GM12878 (cell line): ENCODE data around the gene CCR3. TPM values are rescaled to one million over a fixed set of nuclear protein-coding genes. Genes with fewer than 3 reads are reported as not detected.

ENCODE experiments used
- BCL3 ChIP-seq: IDR thresholded peaks from 2 replicates; pipeline ENCODE4 v1.6.1; 2011; ENCODE audit warnings: borderline replicate concordance, low read depth, mild to moderate bottlenecking, moderate library complexity, low read length; ENCODE audit not compliant: insufficient read depth, poor library complexity, severe bottlenecking
- CBX5 ChIP-seq: sonication (generic); IDR thresholded peaks from 2 replicates; pipeline ENCODE4 v1.6.1; 2016; ENCODE audit warnings: low read depth, moderate library complexity, mild to moderate bottlenecking, inconsistent platforms
- FOS ChIP-seq: IDR thresholded peaks from 3 replicates; pipeline ENCODE4 v1.6.1; 2011; ENCODE audit warnings: borderline replicate concordance; ENCODE audit not compliant: insufficient read length; ENCODE audit errors: extremely low read depth
- HDGF ChIP-seq: fragments of 450-650 bp; IDR thresholded peaks from 2 replicates; pipeline ENCODE4 v1.6.1; 2016; ENCODE audit warnings: antibody characterized with exemption
- NRF1 ChIP-seq: conservative IDR thresholded peaks from 2 replicates; pipeline ENCODE4 v1.6.1; 2011; ENCODE audit warnings: mild to moderate bottlenecking, low read depth, low read length, improper control_type of control experiment
- REST ChIP-seq: IDR thresholded peaks from 2 replicates; pipeline ENCODE4 v1.6.1; 2012; ENCODE audit warnings: mild to moderate bottlenecking, low read depth, low read length
- ZNF217 ChIP-seq: fragments of 450-650 bp; IDR thresholded peaks from 2 replicates; pipeline ENCODE4 v1.6.1; 2017; ENCODE audit warnings: antibody characterized with exemption, mild to moderate bottlenecking
- ZNF622 ChIP-seq: fragments of 450-650 bp; IDR thresholded peaks from 2 replicates; pipeline ENCODE4 v1.6.1; 2017; ENCODE audit warnings: mild to moderate bottlenecking, inconsistent platforms
- polyA plus RNA-seq, 11 experiments: library from polyadenylated mRNA; depleted of rRNA in 4 of 11; unstranded in 6 of 11; stranded (reverse) in 5 of 11; fragments of >200 nt; fragmentation: Nextera tagmentation in 4 of 11; fragmentation: Illumina TruSeq in 1 of 11; extraction: Ambion mirVana in 4 of 11; extraction: Trizol in 1 of 11; gene quantifications; 1 replicate in 1 of 11; 2 replicates in 10 of 11; pipeline versions ENCODE4 v1.2.1 to v1.2.3, GENCODE V29; 2011 to 2016; ENCODE audit warnings: inconsistent platforms in 2 of 11, missing spikeins in 2 of 11, low read depth in 1 of 11
- total RNA-seq, 4 experiments: library from RNA; depleted of rRNA in 3 of 4; stranded (reverse); fragments of >200 nt in 3 of 4; fragmentation: Illumina TruSeq in 1 of 4; extraction: Trizol in 1 of 4; gene quantifications; 2 replicates each; pipeline versions ENCODE4 v1.2.1 to v1.2.3, GENCODE V29; 2013 to 2021
- TF ChIP-seq, protein P1 (sequence below): IDR thresholded peaks from 2 replicates; pipeline ENCODE4 v1.6.1; 2011; ENCODE audit warnings: low read depth, low read length, improper control_type of control experiment, borderline replicate concordance
- TF ChIP-seq, protein P2 (sequence below): fragments of 450-650 bp; IDR thresholded peaks from 2 replicates; pipeline ENCODE4 v1.6.1; 2017; ENCODE audit warnings: mild to moderate bottlenecking, moderate library complexity

The CCR3 gene
- total and polyA plus RNA-seq, 10 of the 15 experiments (the other 5 are each of a cell fraction or from before 2014, with no cell fraction given): 0.13 to 0.78 (median 0.41) TPM; not detected in 1

GRCh38 chr3:46301122-46301835 is 59.0 kb downstream of the CCR3 start (continued):
- TF ChIP-seq, protein P1, sequence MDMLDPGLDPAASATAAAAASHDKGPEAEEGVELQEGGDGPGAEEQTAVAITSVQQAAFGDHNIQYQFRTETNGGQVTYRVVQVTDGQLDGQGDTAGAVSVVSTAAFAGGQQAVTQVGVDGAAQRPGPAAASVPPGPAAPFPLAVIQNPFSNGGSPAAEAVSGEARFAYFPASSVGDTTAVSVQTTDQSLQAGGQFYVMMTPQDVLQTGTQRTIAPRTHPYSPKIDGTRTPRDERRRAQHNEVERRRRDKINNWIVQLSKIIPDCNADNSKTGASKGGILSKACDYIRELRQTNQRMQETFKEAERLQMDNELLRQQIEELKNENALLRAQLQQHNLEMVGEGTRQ: no peak
- no peak for TF ChIP-seq HDGF
- TF ChIP-seq ZNF217: no peak
- TF ChIP-seq REST: no peak
- TF ChIP-seq BCL3: no peak
- TF ChIP-seq CBX5: no peak
- no peak for TF ChIP-seq FOS
- TF ChIP-seq, protein P2, sequence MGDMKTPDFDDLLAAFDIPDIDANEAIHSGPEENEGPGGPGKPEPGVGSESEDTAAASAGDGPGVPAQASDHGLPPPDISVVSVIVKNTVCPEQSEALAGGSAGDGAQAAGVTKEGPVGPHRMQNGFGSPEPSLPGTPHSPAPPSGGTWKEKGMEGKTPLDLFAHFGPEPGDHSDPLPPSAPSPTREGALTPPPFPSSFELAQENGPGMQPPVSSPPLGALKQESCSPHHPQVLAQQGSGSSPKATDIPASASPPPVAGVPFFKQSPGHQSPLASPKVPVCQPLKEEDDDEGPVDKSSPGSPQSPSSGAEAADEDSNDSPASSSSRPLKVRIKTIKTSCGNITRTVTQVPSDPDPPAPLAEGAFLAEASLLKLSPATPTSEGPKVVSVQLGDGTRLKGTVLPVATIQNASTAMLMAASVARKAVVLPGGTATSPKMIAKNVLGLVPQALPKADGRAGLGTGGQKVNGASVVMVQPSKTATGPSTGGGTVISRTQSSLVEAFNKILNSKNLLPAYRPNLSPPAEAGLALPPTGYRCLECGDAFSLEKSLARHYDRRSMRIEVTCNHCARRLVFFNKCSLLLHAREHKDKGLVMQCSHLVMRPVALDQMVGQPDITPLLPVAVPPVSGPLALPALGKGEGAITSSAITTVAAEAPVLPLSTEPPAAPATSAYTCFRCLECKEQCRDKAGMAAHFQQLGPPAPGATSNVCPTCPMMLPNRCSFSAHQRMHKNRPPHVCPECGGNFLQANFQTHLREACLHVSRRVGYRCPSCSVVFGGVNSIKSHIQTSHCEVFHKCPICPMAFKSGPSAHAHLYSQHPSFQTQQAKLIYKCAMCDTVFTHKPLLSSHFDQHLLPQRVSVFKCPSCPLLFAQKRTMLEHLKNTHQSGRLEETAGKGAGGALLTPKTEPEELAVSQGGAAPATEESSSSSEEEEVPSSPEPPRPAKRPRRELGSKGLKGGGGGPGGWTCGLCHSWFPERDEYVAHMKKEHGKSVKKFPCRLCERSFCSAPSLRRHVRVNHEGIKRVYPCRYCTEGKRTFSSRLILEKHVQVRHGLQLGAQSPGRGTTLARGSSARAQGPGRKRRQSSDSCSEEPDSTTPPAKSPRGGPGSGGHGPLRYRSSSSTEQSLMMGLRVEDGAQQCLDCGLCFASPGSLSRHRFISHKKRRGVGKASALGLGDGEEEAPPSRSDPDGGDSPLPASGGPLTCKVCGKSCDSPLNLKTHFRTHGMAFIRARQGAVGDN: no peak
- no peak for TF ChIP-seq ZNF622
- TF ChIP-seq NRF1: no peak
